Hepatocyte (in vitro differentiated cells): ENCODE results near the gene DSCAML1. TPM values are rescaled to one million over a fixed set of nuclear protein-coding genes. Genes with fewer than 3 reads are reported as not detected.

Experiments
- DNase-seq: peaks from one replicate; pipeline ENCODE4 v3.0.0-alpha.2; 2016; ENCODE audit warnings: low spot score
- H2AFZ ChIP-seq: fragments of 200-600 bp; sonication (generic); 2 replicates; pipeline ENCODE4 v1.6.0; 2016; ENCODE audit warnings: antibody characterized with exemption, mild to moderate bottlenecking
- H3K27ac ChIP-seq: fragments of 200-600 bp; sonication (generic); 2 replicates; pipeline ENCODE4 v1.5.1; 2016; ENCODE audit warnings: mild to moderate bottlenecking
- H3K27me3 ChIP-seq: fragments of 200-600 bp; sonication (generic); 2 replicates; pipeline ENCODE4 v1.6.1; 2016
- H3K36me3 ChIP-seq: fragments of 200-600 bp; sonication (generic); replicated peaks from 2 replicates; pipeline ENCODE4 v1.5.1; 2016; ENCODE audit warnings: low read depth; ENCODE audit not compliant: insufficient read depth
- H3K4me1 ChIP-seq: fragments of 200-600 bp; sonication (generic); 2 replicates; pipeline ENCODE4 v1.5.1; 2016; ENCODE audit warnings: mild to moderate bottlenecking, moderate library complexity; ENCODE audit not compliant: insufficient read depth
- H3K4me2 ChIP-seq: fragments of 200-600 bp; sonication (generic); 2 replicates; pipeline ENCODE4 v1.6.0; 2016
- H3K4me3 ChIP-seq: fragments of 200-600 bp; sonication (generic); 2 replicates; pipeline ENCODE4 v1.5.1; 2016; ENCODE audit warnings: mild to moderate bottlenecking
- H3K79me2 ChIP-seq: fragments of 200-600 bp; sonication (generic); 2 replicates; pipeline ENCODE4 v1.6.0; 2017; ENCODE audit warnings: mild to moderate bottlenecking
- H3K9me2 ChIP-seq: fragments of 200-600 bp; sonication (generic); replicated peaks from 2 replicates; pipeline ENCODE4 v1.6.0; 2017; ENCODE audit warnings: mild to moderate bottlenecking; ENCODE audit not compliant: insufficient read depth
- H3K9me3 ChIP-seq: fragments of 200-600 bp; sonication (generic); 2 replicates; pipeline ENCODE4 v1.5.1; 2016; ENCODE audit warnings: low read depth, mild to moderate bottlenecking
- H4K20me1 ChIP-seq: fragments of 200-600 bp; sonication (generic); 2 replicates; pipeline ENCODE4 v1.6.0; 2016; ENCODE audit warnings: mild to moderate bottlenecking; ENCODE audit not compliant: insufficient read depth, poor library complexity, severe bottlenecking
- CTCF ChIP-seq: fragments of 200-600 bp; sonication (generic); IDR thresholded peaks from 2 replicates; pipeline ENCODE4 v1.5.1; 2016; ENCODE audit warnings: antibody characterized with exemption, mild to moderate bottlenecking; ENCODE audit not compliant: poor library complexity
- EZH2 ChIP-seq: fragments of 200-600 bp; sonication (generic); IDR thresholded peaks from 2 replicates; pipeline ENCODE4 v1.6.1; 2016; ENCODE audit warnings: antibody characterized with exemption, mild to moderate bottlenecking, borderline replicate concordance
- EZH2phosphoT487 ChIP-seq: fragments of 200-600 bp; sonication (generic); IDR thresholded peaks from one replicate; pipeline ENCODE4 v1.6.1; 2018; ENCODE audit warnings: antibody characterized with exemption, mild to moderate bottlenecking, low read depth, moderate library complexity; ENCODE audit not compliant: unreplicated experiment, severe bottlenecking
- WGBS: methylation state at CpG from one replicate; pipeline ENCODE4 v1.1.6; 2016; ENCODE audit warnings: low lambda C conversion rate; ENCODE audit errors: missing lambda C conversion rate; 5-methylcytosine and 5-hydroxymethylcytosine counted together
- polyA plus RNA-seq: library from polyadenylated mRNA; unstranded; fragments of >200 nt; fragmentation: Nextera tagmentation; extraction: Ambion mirVana; gene quantifications from 2 replicates; pipeline ENCODE4 v1.2.1, GENCODE V29; 2016
- total RNA-seq: library from RNA; depleted of rRNA; stranded (reverse); fragments of >200 nt; gene quantifications from 2 replicates; pipeline ENCODE4 v1.2.3, GENCODE V29; 2014

The DSCAML1 gene
- total and polyA plus RNA-seq, 2 experiments from 2014 or later, result 0.46 to 2.6 TPM

- H3K4me2 ChIP-seq, result no peak overlapping the region
- H3K36me3 ChIP-seq, result no peaks in the 10 kb centered on the region
- 58% methylated on average over 12 of the region's 12 CpGs for WGBS
- peaks cover 14% of the 10 kb centered on the region for H3K4me1 ChIP-seq
- H3K9me2 ChIP-seq, result no peaks in the 10 kb centered on the region
- H2AFZ ChIP-seq, result no peak overlapping the region
- TF ChIP-seq EZH2phosphoT487 (no peak), CTCF (no peak), EZH2 (no peak)
- H3K4me3 ChIP-seq, result no peak overlapping the region
- DNase-seq, result no peak
- H3K27ac ChIP-seq, result no peak overlapping the region
- no peaks in the 10 kb centered on the region for H3K79me2 ChIP-seq
- no peaks in the 10 kb centered on the region for H3K27me3 ChIP-seq
- no peaks in the 10 kb centered on the region for H4K20me1 ChIP-seq
- H3K9me3 ChIP-seq, result no peaks in the 10 kb centered on the region
Observed at GRCh38 chr11:117723277-117724024, 73.6 kb downstream of the DSCAML1 start.

GRCh38 chr11:117722082-117722481 is 74.9 kb downstream of the DSCAML1 start:
- no peak overlapping the region for H2AFZ ChIP-seq

GRCh38 chr11:117720061-117720511 is 76.9 kb downstream of the DSCAML1 start:
- peak; percentile 26 for DNase-seq
- H3K27me3 ChIP-seq, result no peaks in the 10 kb centered on the region
- WGBS, result 42% methylated on average over 11 of the region's 11 CpGs
- no peaks in the 10 kb centered on the region for H3K9me2 ChIP-seq
- no peaks in the 10 kb centered on the region for H3K79me2 ChIP-seq
- no peaks in the 10 kb centered on the region for H3K36me3 ChIP-seq
- TF ChIP-seq EZH2phosphoT487, result no peak
- TF ChIP-seq EZH2, result no peak
- no peak for TF ChIP-seq CTCF
- H3K4me2 ChIP-seq, result no peak overlapping the region
- H4K20me1 ChIP-seq, result no peaks in the 10 kb centered on the region
- no peak overlapping the region for H2AFZ ChIP-seq
- H3K4me1 ChIP-seq, result peaks cover 22% of the 10 kb centered on the region
- no peak overlapping the region for H3K27ac ChIP-seq
- H3K4me3 ChIP-seq, result no peak overlapping the region
- H3K9me3 ChIP-seq, result no peaks in the 10 kb centered on the region

More at GRCh38 chr11:117722082-117722481, 74.9 kb downstream of the DSCAML1 start:
- Histone ChIP-seq H3K4me1 (peaks cover 22% of the 10 kb centered on the region), H3K79me2 (no peaks in the 10 kb centered on the region), H3K9me3 (no peaks in the 10 kb centered on the region), H3K27me3 (no peaks in the 10 kb centered on the region), H3K4me3 (no peak overlapping the region), H4K20me1 (no peaks in the 10 kb centered on the region), H3K4me2 (no peak overlapping the region), H3K27ac (no peak overlapping the region), H3K9me2 (no peaks in the 10 kb centered on the region), H3K36me3 (no peaks in the 10 kb centered on the region)
- 65% methylated on average over 2 of the region's 2 CpGs for WGBS
- TF ChIP-seq EZH2phosphoT487 (no peak), CTCF (no peak), EZH2 (no peak)
- DNase-seq, result peak; percentile 23
